Right cardiac atrium (tissue), 5 donors: ENCODE data around the gene COL4A2. TPM values are rescaled to one million over a fixed set of nuclear protein-coding genes. Genes with fewer than 3 reads are reported as not detected.
A peak's percentile ranks its signal among the peaks of the same experiment; 100 is the strongest.

Source experiments
- ATAC-seq, 2 donors: fragments of 200-7000 bp; cut with Tn5 transposase; one replicate each; pipeline versions ENCODE4 v1.8.0 to v1.9.1; 2020; ENCODE audit warnings: moderate library complexity in 2 of 2, mild to moderate bottlenecking in 1 of 2
- DNase-seq, 3 donors: peaks; one replicate each; pipeline ENCODE4 v3.0.0-alpha.2; 2020
- H3K27ac ChIP-seq: one replicate; pipeline ENCODE4 v1.5.1; 2013; ENCODE audit warnings: mild to moderate bottlenecking, low read length, control low read depth, moderate library complexity
- H3K27me3 ChIP-seq: one replicate; pipeline ENCODE4 v1.6.1; 2013; ENCODE audit not compliant: control insufficient read depth, insufficient read depth
- H3K4me1 ChIP-seq: one replicate; pipeline ENCODE4 v1.6.1; 2013; ENCODE audit warnings: low read length; ENCODE audit not compliant: control insufficient read depth, insufficient read depth
- H3K4me3 ChIP-seq: one replicate; pipeline ENCODE4 v1.5.1; 2013; ENCODE audit warnings: low read length, control low read depth
- H3K9me3 ChIP-seq: one replicate; pipeline ENCODE4 v1.6.1; 2013; ENCODE audit warnings: low read length; ENCODE audit not compliant: control insufficient read depth
- WGBS: extraction: QIAGEN DNeasy Blood & Tissue Kit; methylation state at CpG from one replicate; pipeline ENCODE4 v1.1.7; 2013; 5-methylcytosine and 5-hydroxymethylcytosine counted together
- intact Hi-C, 4 donors: fragments of 100-400 bp; cut with DNase I; formaldehyde crosslinking; loops; one replicate each; pipeline versions ENCODE4 v1.11.0 to v1.14.0; 2022 to 2023
- polyA plus RNA-seq: library from polyadenylated mRNA; stranded (reverse); fragments of 200-250 nt; gene quantifications from one replicate; pipeline ENCODE4 v1.2.3, GENCODE V29; 2013
- total RNA-seq, 4 donors: library from RNA; stranded (reverse); fragmentation: NEBNext Ultra II Directional; extraction: Animal tissue kit (Norgen Biotek cat#: 25700); gene quantifications; one replicate each; pipeline ENCODE4 v1.2.1, GENCODE V29; 2021
- donor health status: healthy with polysubstance abuse.
- donor health status: DM: no; HTN: yes; CAD: no.
- donor health status: DM: no; HTN: no; CAD: no.
- donor health status: DM: no; HTN: yes; CAD: no; lungs with severe emphysema.
- donor health status: DM: yes; HTN: yes; CAD: no.

COL4A2 gene
- total and polyA plus RNA-seq, 5 donors, result 84.7 to 268 (median 103) TPM

DNA sequence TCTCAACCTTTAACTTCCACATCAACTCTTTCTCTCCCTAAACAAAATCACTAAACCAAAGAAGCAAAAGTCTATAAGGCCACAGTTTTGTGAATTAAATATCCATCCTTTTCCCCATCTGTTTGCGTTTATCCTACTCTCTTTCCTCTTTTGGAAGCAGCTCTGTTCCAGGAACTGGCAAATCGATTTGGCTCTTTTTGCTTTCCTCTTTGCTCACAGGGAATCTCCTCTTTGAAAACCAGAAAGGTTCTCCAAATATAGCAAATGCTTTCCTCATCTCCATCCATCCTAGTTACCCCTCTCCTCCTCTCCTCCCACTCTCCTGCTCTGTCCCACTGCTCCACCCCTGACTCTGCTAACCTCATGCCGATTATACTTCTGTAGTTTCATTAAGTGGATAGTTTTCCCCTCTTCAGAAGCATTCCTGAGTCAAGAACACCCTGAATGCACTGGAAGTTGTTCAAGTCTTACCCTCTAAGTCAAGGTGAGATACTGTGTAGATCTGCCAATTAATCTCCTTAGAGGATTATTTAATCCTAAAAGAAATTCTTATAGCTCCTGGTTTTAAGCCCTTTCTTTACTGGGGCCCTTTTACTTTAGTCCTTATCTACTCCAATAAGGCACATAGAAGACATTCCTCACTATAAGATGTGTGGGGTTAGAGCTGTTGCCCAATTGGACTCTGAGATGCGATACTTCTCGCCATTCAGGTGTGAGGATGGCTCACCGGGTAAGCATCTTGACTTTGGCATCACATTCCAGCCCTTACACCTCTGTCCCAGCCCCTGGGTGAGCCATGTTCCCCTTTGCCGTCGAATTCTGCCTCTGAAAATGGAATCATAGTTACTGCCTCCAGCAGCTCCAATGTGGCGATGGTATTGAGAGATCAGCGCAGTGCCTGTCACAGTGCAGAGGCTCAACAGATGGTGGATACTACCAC is 67.6 kb downstream of the COL4A2 start:
- no peak overlapping the region for H3K27ac ChIP-seq
- ATAC-seq (no peak), DNase-seq (no peak)
- no peaks in the 10 kb centered on the region for H3K9me3 ChIP-seq
- intact Hi-C loops, result no loop called here
- no peak overlapping the region for H3K4me3 ChIP-seq
- 76% methylated on average over 10 of the region's 10 CpGs for WGBS
- H3K27me3 ChIP-seq, result no peaks in the 10 kb centered on the region
- peaks cover 31% of the 10 kb centered on the region for H3K4me1 ChIP-seq

DNA sequence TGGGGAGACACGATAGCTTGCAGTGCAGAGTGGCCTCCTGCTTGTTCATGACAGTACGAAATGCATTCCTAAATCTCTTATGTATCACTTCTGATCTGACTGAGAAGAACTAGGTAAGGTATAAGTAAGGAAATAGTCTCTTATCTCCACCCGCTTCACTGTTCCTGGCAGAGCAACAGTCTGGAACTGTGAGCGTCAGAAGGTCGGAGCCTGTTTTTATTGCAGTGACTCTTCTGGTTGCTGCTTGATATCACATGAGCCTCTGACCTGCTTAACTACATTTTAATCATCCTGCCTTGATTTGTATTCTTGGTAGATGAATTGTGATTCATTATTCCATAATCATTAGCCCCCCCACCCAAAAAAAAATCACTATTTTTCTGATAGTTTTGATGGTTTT is 69.0 kb downstream of the COL4A2 start:
- H3K9me3 ChIP-seq, result no peaks in the 10 kb centered on the region
- no peak overlapping the region for H3K27ac ChIP-seq
- peak; percentile 50 to 58 for ATAC-seq
- intact Hi-C loops, result no loop called here
- 29% methylated on average over 5 of the region's 5 CpGs for WGBS
- DNase-seq, result no peak
- H3K4me1 ChIP-seq, result peaks cover 38% of the 10 kb centered on the region
- no peaks in the 10 kb centered on the region for H3K27me3 ChIP-seq
- no peak overlapping the region for H3K4me3 ChIP-seq

DNA sequence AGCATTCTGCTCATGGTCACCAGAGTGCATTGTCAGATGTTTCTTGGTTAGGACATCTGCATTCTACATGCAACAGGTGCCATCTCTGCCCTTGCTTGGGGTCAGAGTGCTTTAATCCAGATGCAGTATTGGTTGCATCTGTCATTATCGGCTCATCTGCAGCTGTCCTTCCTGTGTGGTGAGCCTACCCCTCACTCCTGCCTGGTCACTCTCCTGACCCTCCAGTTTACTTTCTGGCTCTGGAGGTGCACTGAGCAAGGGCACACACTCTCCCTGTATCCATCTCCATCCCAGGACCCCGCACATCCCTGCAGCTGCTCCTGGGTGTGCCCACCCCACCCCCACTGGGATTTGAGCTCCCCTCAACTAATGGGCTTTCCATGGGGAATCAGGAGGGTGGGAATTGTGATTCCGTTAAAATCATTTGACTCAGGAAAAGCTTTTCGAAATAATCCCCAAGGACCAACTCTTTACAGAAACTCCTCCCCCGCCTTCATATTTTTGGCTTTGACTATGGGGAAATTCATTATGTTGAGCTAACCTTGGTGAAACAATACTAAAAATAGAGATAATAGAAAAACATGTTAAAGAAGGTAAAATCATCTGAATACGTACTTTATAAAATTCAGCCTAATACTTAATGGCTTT is 70.2 kb downstream of the COL4A2 start:
- intact Hi-C loops, result no loop called here
- peak overlapping the region; percentile 40 for H3K27ac ChIP-seq
- no peak overlapping the region for H3K4me3 ChIP-seq
- DNase-seq (no peak), ATAC-seq (no peak)
- no peaks in the 10 kb centered on the region for H3K27me3 ChIP-seq
- H3K9me3 ChIP-seq, result no peaks in the 10 kb centered on the region
- H3K4me1 ChIP-seq, result peaks cover 32% of the 10 kb centered on the region
- WGBS, result 51% methylated on average over 6 of the region's 6 CpGs

DNA sequence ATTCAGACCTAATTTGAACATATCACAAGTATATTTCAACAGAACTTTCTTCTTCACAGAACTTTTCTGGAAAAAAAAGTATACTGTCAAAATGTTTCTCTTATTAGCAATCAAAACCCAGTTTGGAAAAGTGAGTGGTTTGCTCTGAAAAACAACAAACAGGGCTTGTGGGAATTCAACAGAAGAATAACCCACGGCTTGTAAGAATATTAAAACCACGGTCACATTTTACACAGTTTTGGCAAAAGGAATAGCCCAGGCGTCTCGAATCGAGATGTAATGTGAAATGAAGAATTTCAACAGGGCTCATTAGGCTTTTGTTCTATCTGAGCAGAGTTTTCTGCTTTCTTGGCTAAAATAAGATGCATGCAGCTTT is 70.7 kb downstream of the COL4A2 start:
- no peak for ATAC-seq
- Histone ChIP-seq H3K9me3 (no peaks in the 10 kb centered on the region), H3K4me1 (peaks cover 32% of the 10 kb centered on the region), H3K27ac (no peak overlapping the region), H3K27me3 (no peaks in the 10 kb centered on the region), H3K4me3 (no peak overlapping the region)
- 52% methylated on average over 5 of the region's 5 CpGs for WGBS
- DNase-seq, result no peak
- intact Hi-C loops, result no loop called here

DNA sequence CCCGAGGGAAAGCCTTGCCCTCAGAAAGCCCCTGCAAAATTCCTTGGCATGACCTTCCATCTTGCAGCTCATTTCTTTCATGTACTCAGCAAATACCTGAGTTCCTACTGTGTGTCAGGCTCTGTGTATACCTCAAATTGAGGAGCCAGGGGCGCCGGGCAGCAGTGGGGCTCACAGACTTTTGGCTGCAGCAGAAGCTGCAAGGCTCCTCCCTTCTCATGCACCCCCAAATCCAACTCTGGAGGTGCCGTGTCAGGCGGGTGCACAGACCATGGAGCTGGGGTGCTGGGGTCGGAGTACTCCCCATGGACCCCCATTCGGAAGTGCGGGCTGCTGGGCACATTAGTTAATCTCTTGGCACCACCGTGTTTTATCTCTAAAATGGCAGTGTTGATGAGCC is 72.3 kb downstream of the COL4A2 start:
- no peak overlapping the region for H3K27ac ChIP-seq
- intact Hi-C loops, result no loop called here
- no peak overlapping the region for H3K4me3 ChIP-seq
- WGBS, result 92% methylated on average over 9 of the region's 9 CpGs
- H3K27me3 ChIP-seq, result no peaks in the 10 kb centered on the region
- DNase-seq (no peak), ATAC-seq (no peak)
- peaks cover 28% of the 10 kb centered on the region for H3K4me1 ChIP-seq
- H3K9me3 ChIP-seq, result no peaks in the 10 kb centered on the region

DNA sequence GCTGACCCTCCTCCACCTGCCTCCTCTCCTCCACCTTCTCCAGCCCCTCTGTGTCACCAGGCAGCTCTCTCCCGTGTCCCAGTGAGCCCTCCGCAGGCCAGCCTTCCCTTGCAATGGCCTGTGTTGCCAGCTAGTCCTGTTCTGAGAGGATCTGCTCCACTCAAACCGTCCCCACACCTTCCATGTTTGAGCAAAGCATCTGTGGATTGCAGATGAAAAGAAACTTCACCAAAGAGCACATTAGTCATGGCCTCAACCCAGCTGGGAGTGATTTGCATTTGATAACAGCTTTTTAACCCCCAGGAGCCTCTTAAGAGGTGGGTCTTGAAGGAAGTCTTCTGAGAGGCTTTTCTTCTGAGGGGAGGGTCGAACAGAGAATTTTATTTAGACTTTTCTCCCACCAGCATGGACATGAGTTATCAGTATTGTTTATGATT is 72.8 kb downstream of the COL4A2 start:
- 57% methylated on average over 4 of the region's 4 CpGs for WGBS
- peak; percentile 29 to 34 for ATAC-seq
- H3K4me1 ChIP-seq, result peaks cover 24% of the 10 kb centered on the region

DNA sequence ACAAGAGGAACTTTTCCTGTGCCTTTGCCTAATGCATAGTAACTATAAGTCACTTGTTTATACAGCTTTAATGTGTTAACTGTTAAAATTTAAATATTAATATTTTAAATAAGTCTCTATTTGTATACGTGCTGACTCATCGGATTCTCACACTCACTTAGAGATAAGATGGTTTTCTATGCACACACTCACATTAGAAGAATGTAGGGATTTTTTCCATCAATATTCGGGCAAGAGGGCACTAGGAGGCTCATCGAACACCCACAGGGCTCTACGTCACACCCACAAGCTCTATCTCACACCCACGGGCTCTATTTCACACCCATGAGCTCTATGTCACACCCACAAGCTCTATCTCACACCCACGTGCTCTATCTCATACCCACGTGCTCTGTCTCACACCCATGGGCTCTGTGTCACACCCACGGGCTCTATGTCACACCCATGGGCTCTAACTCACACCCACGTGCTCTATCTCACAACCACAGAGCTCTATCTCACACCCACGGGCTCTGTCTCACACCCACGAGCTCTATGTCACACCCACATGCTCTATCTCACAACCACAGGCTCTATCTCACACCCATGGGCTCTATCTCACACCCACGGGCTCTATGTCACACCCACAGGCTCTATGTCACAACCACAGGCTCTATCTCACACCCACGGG is 73.4 kb downstream of the COL4A2 start:
- Histone ChIP-seq H3K4me1 (peaks cover 19% of the 10 kb centered on the region), H3K27me3 (no peaks in the 10 kb centered on the region), H3K27ac (no peak overlapping the region), H3K4me3 (no peak overlapping the region), H3K9me3 (no peaks in the 10 kb centered on the region)
- WGBS, result 60% methylated on average over 14 of the region's 14 CpGs
- intact Hi-C loops, result no loop called here
- DNase-seq, result peak in 1 of 3 donors; percentile 26
- peak in 1 of 2 donors; percentile 20 for ATAC-seq

More for the DNA sequence above, 72.8 kb downstream of the COL4A2 start:
- intact Hi-C loops, result no loop called here
- Histone ChIP-seq H3K9me3 (no peaks in the 10 kb centered on the region), H3K27me3 (no peaks in the 10 kb centered on the region), H3K4me3 (no peak overlapping the region), H3K27ac (no peak overlapping the region)
- peak in 1 of 3 donors; percentile 54 for DNase-seq

DNA sequence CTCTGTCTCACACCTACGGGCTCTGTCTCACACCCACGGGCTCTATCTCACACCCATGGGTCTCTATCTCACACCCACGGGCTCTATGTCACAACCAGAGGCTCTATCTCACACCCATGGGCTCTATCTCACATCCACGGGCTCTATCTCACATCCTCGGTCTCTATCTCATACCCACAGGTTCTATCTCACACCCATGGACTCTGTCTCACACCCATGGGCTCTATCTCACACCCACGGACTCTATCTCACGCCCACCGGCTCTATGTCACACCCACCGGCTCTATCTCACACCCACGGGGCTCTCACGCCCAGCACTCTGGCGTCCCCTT is 73.9 kb downstream of the COL4A2 start:
- ATAC-seq (no peak), DNase-seq (no peak)
- Histone ChIP-seq H3K9me3 (no peaks in the 10 kb centered on the region), H3K4me1 (peaks cover 19% of the 10 kb centered on the region), H3K27ac (no peak overlapping the region), H3K4me3 (no peak overlapping the region), H3K27me3 (no peaks in the 10 kb centered on the region)
- 89% methylated on average over 12 of the region's 12 CpGs for WGBS
- intact Hi-C loops, result no loop called here

DNA sequence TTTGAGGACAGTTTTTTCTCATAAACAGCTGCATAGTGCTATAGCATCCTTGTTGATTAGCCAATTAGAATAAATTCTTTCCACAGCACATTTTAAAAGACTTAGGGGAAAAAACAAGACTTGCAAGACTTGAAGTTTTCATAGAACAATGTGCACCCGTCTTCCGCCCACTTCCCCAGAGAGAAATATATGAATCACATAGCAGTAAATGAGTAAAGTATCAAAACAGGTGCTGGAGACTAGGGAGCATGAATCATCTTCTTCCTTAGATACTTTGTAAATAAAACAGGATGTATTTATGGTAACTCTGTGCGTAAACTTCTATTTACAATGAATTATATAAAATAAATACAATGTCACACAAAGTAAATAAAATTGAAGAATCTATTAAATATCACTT is 75.1 kb downstream of the COL4A2 start:
- WGBS, result 81% methylated on average over 3 of the region's 3 CpGs
- Histone ChIP-seq H3K27me3 (no peaks in the 10 kb centered on the region), H3K27ac (no peak overlapping the region), H3K9me3 (no peaks in the 10 kb centered on the region), H3K4me1 (peaks cover 16% of the 10 kb centered on the region), H3K4me3 (no peak overlapping the region)
- ATAC-seq, result no peak
- no peak for DNase-seq
- intact Hi-C loops, result no loop called here

DNA sequence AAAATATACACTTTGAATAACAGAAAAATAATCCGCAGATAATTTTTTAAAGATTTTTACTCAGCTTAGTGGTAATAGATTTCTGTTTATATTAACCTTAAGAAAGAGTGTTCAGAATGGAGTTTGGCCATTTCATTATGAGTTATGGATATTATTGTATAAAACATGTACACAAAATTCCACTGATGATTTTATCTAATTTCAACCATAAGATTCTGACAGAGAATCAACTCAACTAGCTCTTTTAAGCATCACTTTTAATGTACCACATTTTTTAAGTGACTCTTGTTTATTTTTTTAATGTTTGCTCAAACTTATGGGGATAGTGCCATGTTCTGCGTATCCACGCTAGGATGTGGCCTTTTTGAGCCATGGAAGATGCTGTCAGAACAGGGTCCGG is 75.7 kb downstream of the COL4A2 start:
- WGBS, result 89% methylated on average over 4 of the region's 4 CpGs
- no peak overlapping the region for H3K4me3 ChIP-seq
- no peak for ATAC-seq
- no peak for DNase-seq
- intact Hi-C loops, result no loop called here
- H3K27ac ChIP-seq, result no peak overlapping the region
- H3K4me1 ChIP-seq, result peaks cover 19% of the 10 kb centered on the region
- no peaks in the 10 kb centered on the region for H3K9me3 ChIP-seq
- H3K27me3 ChIP-seq, result no peaks in the 10 kb centered on the region
